IMR-90 (cell line): ENCODE measurements around the gene EML6.

Experiments
- MAFK ChIP-seq: IDR thresholded peaks from 2 replicates; pipeline ENCODE4 v1.6.1; 2012; ENCODE audit warnings: low read depth, low read length, improper control_type of control experiment
- POLR2A ChIP-seq: IDR thresholded peaks from 2 replicates; pipeline ENCODE4 v1.6.1; 2012; ENCODE audit warnings: mild to moderate bottlenecking, low read depth, low read length
- RFX5 ChIP-seq: IDR thresholded peaks from 2 replicates; pipeline ENCODE4 v1.8.0; 2012; ENCODE audit warnings: low read depth, mild to moderate bottlenecking, low read length, moderate library complexity
- TF ChIP-seq, protein P1 (sequence below): fragments of 150-350 bp; IDR thresholded peaks from 2 replicates; pipeline ENCODE4 v1.6.1; 2017; ENCODE audit warnings: mild to moderate bottlenecking, antibody characterized with exemption, low read length, low read depth
- TF ChIP-seq, protein P2 (sequence below): conservative IDR thresholded peaks from 2 replicates; pipeline ENCODE4 v1.5.1; 2012; ENCODE audit warnings: mild to moderate bottlenecking, low read depth, low read length, improper control_type of control experiment
- TF ChIP-seq, protein P3 (sequence below): fragments of 150-350 bp; IDR thresholded peaks from 2 replicates; pipeline ENCODE4 v1.6.1; 2016; ENCODE audit warnings: low read depth, mild to moderate bottlenecking, low read length, moderate library complexity, borderline replicate concordance

DNA sequence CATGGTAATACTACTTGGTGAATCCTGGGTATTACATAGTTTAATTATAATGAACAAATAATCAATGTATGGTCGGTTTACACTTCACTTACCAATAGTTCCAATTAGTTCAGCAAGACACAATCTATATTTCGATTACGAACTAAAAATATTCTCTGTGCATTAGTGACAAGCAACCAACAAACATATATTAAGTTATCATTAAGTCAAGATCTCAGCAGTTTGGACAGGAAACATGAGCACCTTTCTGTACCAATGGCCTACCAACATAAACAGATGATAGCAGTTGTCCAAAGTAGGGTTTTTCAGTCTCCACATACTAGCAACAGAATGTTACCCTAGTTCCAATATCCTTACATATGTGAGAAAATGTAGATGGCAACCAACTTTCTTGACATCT, 294.0 kb downstream of the EML6 start:
- TF ChIP-seq POLR2A (no peak), RFX5 (no peak), MAFK (no peak)
- TF ChIP-seq, protein P1, sequence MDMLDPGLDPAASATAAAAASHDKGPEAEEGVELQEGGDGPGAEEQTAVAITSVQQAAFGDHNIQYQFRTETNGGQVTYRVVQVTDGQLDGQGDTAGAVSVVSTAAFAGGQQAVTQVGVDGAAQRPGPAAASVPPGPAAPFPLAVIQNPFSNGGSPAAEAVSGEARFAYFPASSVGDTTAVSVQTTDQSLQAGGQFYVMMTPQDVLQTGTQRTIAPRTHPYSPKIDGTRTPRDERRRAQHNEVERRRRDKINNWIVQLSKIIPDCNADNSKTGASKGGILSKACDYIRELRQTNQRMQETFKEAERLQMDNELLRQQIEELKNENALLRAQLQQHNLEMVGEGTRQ: no peak
- TF ChIP-seq, protein P2, sequence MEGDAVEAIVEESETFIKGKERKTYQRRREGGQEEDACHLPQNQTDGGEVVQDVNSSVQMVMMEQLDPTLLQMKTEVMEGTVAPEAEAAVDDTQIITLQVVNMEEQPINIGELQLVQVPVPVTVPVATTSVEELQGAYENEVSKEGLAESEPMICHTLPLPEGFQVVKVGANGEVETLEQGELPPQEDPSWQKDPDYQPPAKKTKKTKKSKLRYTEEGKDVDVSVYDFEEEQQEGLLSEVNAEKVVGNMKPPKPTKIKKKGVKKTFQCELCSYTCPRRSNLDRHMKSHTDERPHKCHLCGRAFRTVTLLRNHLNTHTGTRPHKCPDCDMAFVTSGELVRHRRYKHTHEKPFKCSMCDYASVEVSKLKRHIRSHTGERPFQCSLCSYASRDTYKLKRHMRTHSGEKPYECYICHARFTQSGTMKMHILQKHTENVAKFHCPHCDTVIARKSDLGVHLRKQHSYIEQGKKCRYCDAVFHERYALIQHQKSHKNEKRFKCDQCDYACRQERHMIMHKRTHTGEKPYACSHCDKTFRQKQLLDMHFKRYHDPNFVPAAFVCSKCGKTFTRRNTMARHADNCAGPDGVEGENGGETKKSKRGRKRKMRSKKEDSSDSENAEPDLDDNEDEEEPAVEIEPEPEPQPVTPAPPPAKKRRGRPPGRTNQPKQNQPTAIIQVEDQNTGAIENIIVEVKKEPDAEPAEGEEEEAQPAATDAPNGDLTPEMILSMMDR: no peak
- TF ChIP-seq, protein P3, sequence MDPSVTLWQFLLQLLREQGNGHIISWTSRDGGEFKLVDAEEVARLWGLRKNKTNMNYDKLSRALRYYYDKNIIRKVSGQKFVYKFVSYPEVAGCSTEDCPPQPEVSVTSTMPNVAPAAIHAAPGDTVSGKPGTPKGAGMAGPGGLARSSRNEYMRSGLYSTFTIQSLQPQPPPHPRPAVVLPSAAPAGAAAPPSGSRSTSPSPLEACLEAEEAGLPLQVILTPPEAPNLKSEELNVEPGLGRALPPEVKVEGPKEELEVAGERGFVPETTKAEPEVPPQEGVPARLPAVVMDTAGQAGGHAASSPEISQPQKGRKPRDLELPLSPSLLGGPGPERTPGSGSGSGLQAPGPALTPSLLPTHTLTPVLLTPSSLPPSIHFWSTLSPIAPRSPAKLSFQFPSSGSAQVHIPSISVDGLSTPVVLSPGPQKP: no peak
